Breast epithelium (tissue), 3 donors: ENCODE results near the gene TAS2R30.

ENCODE experiments used
- CTCF ChIP-seq, 3 donors: fragments of 450-650 bp; IDR thresholded peaks; one replicate each; pipeline ENCODE4 v1.5.1; 2016 to 2017; ENCODE audit warnings: antibody characterized with exemption in 3 of 3, mild to moderate bottlenecking in 3 of 3, moderate library complexity in 3 of 3
- POLR2A ChIP-seq: fragments of 450-650 bp; IDR thresholded peaks from one replicate; pipeline ENCODE4 v1.6.1; 2016; ENCODE audit warnings: antibody characterized with exemption, mild to moderate bottlenecking, moderate library complexity

GRCh38 chr12:11105546-11105945, 28.9 kb downstream of the TAS2R30 start:
- TF ChIP-seq CTCF (IDR thresholded peaks at IDR 0.05) (no peak), POLR2A (no peak)
